ENCODE results near the gene CCNF.

Gene CCNF

DNA sequence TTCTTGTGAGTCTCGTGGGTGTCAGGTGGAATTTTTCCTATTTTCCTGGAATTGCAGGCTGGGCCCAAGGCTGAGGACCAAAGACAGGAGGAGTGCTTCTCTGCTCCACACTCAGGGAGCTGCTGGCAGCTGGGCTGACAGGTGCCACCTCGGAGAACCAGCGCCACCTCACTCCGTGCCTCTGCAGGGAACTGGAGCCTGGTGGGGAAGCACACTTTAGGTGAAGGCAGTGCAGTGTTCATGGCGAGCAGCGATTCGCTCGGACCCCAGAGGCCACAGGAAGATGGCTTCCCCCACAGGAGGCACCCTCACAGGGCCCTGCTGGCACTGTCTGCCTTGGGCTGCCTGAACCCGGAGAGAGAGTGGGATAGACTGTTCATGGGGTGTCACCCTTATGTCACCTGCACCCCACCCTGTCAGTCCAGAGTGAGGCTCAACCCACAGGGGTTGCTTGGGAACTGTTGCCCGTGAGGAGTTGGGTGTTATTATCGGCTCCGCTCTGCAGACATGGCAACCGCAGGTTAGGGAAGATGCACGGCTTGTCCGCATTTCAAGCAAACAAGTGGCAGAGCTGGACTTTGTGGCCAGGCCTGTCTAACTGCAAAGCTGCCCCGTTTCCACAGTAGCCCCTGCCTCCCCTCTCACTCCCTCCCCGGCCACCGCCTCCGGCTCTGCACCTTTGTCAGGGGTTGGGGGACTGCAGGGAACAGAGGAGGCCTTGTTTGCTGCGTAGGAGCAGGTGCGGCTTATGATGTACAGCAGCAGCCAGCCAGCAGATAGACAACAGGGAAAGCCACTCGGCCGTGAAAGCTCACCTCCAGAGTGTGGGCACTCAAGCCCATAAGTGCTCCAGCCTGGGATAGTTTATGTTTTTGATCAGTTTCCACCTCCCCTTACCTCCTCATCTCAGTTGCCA lies 61.2 kb downstream of the CCNF start:
- no peaks in the 10 kb centered on the region for H3K36me3 ChIP-seq (ENCODE audit: control insufficient read depth, insufficient read depth, low read length)
- no peak overlapping the region for H3K27ac ChIP-seq (ENCODE audit: low read depth, low read length)
- H3K9ac ChIP-seq (ENCODE audit: low read length) = no peak overlapping the region
- H3K4me3 ChIP-seq (ENCODE audit: low read depth, low read length) = no peak overlapping the region
- H3K4me1 ChIP-seq (ENCODE audit: control insufficient read depth, insufficient read depth, low read length) = peaks cover 11% of the 10 kb centered on the region
- no peaks in the 10 kb centered on the region for H3K27me3 ChIP-seq (ENCODE audit: control insufficient read depth, insufficient read depth, low read length)
- no peaks in the 10 kb centered on the region for H3K9me3 ChIP-seq (ENCODE audit: control insufficient read depth, insufficient read depth, low read depth, low read length)

DNA sequence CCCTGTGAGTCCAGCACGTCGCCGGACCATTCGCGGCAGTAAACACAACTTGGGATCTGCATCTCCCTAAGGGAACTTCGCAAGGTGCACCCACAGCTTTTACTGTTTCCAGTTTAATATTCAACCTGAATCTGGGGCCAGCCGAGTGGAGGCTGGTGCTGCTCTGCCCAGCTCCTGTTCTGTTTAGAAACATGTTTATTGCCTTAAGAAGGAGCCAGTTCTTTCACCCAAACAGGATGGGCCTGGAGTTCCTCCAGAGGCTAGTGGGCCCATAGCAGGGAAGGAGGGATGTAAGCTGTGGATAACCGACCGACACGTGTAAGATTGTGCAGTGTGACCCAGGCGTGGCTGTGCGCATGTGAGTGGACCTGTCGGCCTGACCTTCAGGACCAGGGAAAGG lies 63.0 kb downstream of the CCNF start:
- no peak overlapping the region for H3K9ac ChIP-seq (ENCODE audit: low read length)
- no peaks in the 10 kb centered on the region for H3K9me3 ChIP-seq (ENCODE audit: control insufficient read depth, insufficient read depth, low read depth, low read length)
- H3K27ac ChIP-seq (ENCODE audit: low read depth, low read length) = no peak overlapping the region
- peaks cover 13% of the 10 kb centered on the region; the same call in 1 of the 2 replicates for H3K36me3 ChIP-seq (ENCODE audit: control insufficient read depth, insufficient read depth, low read length)
- no peaks in the 10 kb centered on the region for H3K27me3 ChIP-seq (ENCODE audit: control insufficient read depth, insufficient read depth, low read length)
- no peak overlapping the region for H3K4me3 ChIP-seq (ENCODE audit: low read depth, low read length)
- peaks cover 6% of the 10 kb centered on the region for H3K4me1 ChIP-seq (ENCODE audit: control insufficient read depth, insufficient read depth, low read length)

DNA sequence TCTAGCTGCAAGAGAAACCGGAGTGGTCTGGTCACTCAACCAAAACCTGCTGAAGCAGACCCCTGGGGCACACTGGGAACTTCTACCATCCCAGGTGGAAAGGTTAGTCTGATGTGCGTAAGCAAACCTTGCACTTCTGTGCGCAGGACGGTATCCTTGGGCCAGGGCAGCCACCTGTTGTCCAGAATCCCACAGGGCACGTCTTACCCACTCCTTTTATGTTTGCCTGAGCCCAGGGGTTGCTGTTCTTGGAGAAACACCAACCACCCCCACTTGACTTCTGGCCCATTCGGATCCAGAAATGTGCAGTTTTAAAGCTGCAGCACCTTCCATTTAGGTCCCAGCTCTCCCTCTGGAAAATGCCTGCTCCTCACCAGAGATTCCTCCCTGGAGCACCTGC lies 64.4 kb downstream of the CCNF start:
- no peak overlapping the region for H3K27ac ChIP-seq (ENCODE audit: low read depth, low read length)
- H3K4me3 ChIP-seq (ENCODE audit: low read depth, low read length) = no peak overlapping the region
- H3K27me3 ChIP-seq (ENCODE audit: control insufficient read depth, insufficient read depth, low read length) = no peaks in the 10 kb centered on the region
- H3K9ac ChIP-seq (ENCODE audit: low read length) = no peak overlapping the region
- H3K4me1 ChIP-seq (ENCODE audit: control insufficient read depth, insufficient read depth, low read length) = no peaks in the 10 kb centered on the region
- H3K36me3 ChIP-seq (ENCODE audit: control insufficient read depth, insufficient read depth, low read length) = peaks cover 24% of the 10 kb centered on the region; the same call in 1 of the 2 replicates
- H3K9me3 ChIP-seq (ENCODE audit: control insufficient read depth, insufficient read depth, low read depth, low read length) = no peaks in the 10 kb centered on the region

DNA sequence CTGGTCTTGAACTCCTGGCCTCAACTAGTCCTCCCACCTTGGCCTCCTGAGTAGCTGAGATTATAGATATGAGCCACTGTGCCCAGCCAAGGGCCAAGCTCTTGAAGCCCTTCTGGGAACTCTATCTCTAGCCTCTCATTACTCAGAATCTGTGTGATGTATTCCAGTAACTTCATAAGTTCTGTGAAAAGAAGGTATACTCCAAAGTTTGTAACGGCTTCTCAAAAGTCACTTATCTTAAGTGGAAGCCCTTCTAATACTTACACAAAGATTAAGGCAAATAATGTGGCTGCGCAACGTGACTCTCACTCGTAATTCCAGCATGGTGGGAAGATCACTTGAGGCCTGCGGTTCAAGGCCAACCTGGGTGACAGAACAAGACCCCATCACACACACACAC lies 65.4 kb downstream of the CCNF start:
- Histone ChIP-seq H3K9ac (ENCODE audit: low read length) (no peak overlapping the region), H3K9me3 (ENCODE audit: control insufficient read depth, insufficient read depth, low read depth, low read length) (no peaks in the 10 kb centered on the region), H3K27ac (ENCODE audit: low read depth, low read length) (no peak overlapping the region), H3K4me1 (ENCODE audit: control insufficient read depth, insufficient read depth, low read length) (no peaks in the 10 kb centered on the region), H3K4me3 (ENCODE audit: low read depth, low read length) (no peak overlapping the region), H3K36me3 (ENCODE audit: control insufficient read depth, insufficient read depth, low read length) (peaks cover 24% of the 10 kb centered on the region; the same call in 1 of the 2 replicates), H3K27me3 (ENCODE audit: control insufficient read depth, insufficient read depth, low read length) (no peaks in the 10 kb centered on the region)

DNA sequence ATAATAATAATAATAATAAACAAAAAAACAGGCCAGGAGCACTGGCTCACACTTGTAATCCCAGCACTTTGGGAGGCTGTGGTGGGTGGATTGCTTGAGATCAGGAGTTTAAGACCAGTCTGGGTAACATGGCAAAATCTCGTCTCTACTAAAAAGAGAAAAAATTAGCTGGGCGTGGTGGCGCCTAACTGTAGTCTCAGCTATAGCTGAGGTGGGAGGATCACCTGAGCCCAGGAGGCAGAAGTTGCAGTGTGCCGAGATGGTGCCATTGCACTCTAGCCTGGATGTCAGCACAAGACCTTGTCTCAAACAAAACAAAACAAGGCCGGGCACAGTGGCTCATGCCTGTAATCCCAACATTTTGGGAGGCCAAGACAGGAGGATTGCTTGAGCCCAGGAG lies 65.8 kb downstream of the CCNF start:
- H3K27ac ChIP-seq (ENCODE audit: low read depth, low read length) = no peak overlapping the region
- no peaks in the 10 kb centered on the region for H3K27me3 ChIP-seq (ENCODE audit: control insufficient read depth, insufficient read depth, low read length)
- H3K9me3 ChIP-seq (ENCODE audit: control insufficient read depth, insufficient read depth, low read depth, low read length) = no peaks in the 10 kb centered on the region
- no peak overlapping the region for H3K4me3 ChIP-seq (ENCODE audit: low read depth, low read length)
- H3K9ac ChIP-seq (ENCODE audit: low read length) = no peak overlapping the region
- H3K36me3 ChIP-seq (ENCODE audit: control insufficient read depth, insufficient read depth, low read length) = peaks cover 24% of the 10 kb centered on the region; the same call in 1 of the 2 replicates
- H3K4me1 ChIP-seq (ENCODE audit: control insufficient read depth, insufficient read depth, low read length) = no peaks in the 10 kb centered on the region

DNA sequence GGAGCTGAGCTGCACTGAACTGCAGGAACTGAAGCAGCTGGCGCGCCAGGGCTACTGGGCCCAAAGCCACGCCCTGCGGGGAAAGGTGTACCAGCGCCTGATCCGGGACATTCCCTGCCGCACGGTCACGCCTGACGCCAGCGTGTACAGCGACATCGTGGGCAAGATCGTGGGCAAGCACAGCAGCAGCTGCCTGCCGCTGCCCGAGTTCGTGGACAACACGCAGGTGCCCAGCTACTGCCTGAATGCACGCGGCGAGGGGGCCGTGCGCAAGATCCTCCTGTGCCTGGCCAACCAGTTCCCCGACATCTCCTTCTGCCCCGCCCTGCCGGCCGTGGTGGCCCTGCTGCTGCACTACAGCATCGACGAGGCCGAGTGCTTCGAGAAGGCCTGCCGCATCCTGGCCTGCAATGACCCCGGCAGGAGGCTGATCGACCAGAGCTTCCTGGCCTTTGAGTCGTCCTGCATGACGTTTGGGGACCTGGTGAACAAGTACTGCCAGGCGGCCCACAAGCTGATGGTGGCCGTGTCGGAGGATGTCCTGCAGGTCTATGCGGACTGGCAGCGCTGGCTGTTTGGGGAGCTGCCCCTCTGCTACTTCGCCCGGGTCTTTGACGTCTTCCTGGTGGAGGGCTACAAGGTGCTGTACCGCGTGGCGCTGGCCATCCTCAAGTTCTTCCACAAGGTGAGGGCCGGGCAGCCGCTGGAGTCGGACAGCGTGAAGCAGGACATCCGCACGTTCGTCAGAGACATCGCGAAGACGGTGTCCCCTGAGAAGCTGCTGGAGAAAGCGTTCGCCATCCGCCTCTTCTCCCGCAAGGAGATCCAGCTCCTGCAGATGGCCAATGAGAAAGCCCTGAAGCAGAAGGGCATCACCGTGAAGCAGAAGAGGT lies 67.2 kb downstream of the CCNF start:
- peaks cover 24% of the 10 kb centered on the region; the same call in 1 of the 2 replicates for H3K36me3 ChIP-seq (ENCODE audit: control insufficient read depth, insufficient read depth, low read length)
- no peak overlapping the region for H3K27ac ChIP-seq (ENCODE audit: low read depth, low read length)
- H3K4me3 ChIP-seq (ENCODE audit: low read depth, low read length) = no peak overlapping the region
- no peaks in the 10 kb centered on the region for H3K9me3 ChIP-seq (ENCODE audit: control insufficient read depth, insufficient read depth, low read depth, low read length)
- peaks cover 5% of the 10 kb centered on the region for H3K4me1 ChIP-seq (ENCODE audit: control insufficient read depth, insufficient read depth, low read length)
- H3K27me3 ChIP-seq (ENCODE audit: control insufficient read depth, insufficient read depth, low read length) = no peaks in the 10 kb centered on the region
- H3K9ac ChIP-seq (ENCODE audit: low read length) = no peak overlapping the region

DNA sequence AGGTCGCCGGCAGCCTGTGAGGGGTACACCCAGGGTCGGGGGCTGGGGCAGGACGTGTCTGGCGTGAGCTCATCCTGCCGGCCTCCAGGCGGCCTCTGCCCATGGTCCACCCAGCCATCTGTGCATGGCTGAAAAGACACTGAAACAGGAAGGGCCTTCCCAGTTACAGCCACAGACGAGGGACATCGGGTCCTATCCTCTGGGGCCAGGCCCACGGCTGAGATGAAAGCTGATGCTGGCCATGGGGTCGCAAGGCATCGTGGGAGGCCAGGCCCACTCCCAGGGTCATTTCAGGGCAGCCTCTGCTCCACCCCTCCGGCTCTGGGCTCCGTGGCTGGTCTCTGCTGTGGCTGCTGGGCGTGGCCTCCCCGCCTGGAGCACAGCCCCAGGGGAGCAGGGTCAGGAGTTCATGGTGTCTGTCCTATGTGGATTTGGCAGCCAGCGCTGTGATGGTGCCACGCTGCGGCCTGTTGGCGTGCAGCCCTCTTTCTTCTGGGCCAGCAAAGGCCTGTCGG lies 67.9 kb downstream of the CCNF start:
- peaks cover 24% of the 10 kb centered on the region; the same call in 1 of the 2 replicates for H3K36me3 ChIP-seq (ENCODE audit: control insufficient read depth, insufficient read depth, low read length)
- H3K27me3 ChIP-seq (ENCODE audit: control insufficient read depth, insufficient read depth, low read length) = no peaks in the 10 kb centered on the region
- no peak overlapping the region for H3K4me3 ChIP-seq (ENCODE audit: low read depth, low read length)
- peaks cover 11% of the 10 kb centered on the region for H3K4me1 ChIP-seq (ENCODE audit: control insufficient read depth, insufficient read depth, low read length)
- H3K9ac ChIP-seq (ENCODE audit: low read length) = no peak overlapping the region
- no peaks in the 10 kb centered on the region for H3K9me3 ChIP-seq (ENCODE audit: control insufficient read depth, insufficient read depth, low read depth, low read length)
- H3K27ac ChIP-seq (ENCODE audit: low read depth, low read length) = no peak overlapping the region

DNA sequence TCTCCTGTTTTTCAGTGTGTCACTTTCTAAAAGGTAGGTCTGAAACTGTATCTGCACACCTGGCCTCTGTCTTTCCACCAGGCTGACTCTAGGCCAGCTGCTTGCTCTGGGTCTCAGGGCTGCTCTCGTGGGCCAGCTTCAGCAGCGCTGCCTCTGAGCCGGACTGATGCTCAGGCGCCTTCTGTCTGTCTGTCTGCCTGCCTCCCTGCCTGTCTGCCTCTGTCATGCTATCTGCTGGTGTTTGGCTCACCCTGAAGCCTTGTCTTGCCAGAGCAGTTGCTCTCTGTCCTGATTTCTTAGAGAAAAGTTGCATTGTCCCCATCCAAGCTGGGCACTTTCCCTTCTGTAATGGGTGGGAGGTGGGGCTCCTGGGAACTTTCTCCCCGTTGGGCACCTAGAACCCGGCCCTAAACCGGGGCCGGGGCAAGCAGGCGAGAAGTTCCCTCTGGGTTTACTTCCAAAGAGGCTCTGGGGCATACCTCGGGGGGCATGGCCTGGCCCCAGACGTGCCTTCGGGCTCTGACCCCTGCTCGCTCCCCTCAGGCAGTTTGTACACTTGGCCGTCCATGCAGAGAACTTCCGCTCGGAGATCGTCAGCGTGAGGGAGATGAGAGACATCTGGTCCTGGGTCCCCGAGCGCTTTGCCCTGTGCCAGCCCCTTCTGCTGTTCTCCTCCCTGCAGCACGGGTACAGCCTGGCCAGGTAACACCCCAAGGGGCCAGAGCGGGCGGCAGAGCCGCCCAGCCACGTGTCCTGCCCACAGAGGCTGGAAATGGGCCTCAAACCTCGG lies 68.6 kb downstream of the CCNF start:
- H3K27me3 ChIP-seq (ENCODE audit: control insufficient read depth, insufficient read depth, low read length) = no peaks in the 10 kb centered on the region
- peaks cover 24% of the 10 kb centered on the region; the same call in 1 of the 2 replicates for H3K36me3 ChIP-seq (ENCODE audit: control insufficient read depth, insufficient read depth, low read length)
- no peak overlapping the region for H3K9ac ChIP-seq (ENCODE audit: low read length)
- H3K4me1 ChIP-seq (ENCODE audit: control insufficient read depth, insufficient read depth, low read length) = peaks cover 11% of the 10 kb centered on the region
- H3K4me3 ChIP-seq (ENCODE audit: low read depth, low read length) = no peak overlapping the region
- no peak overlapping the region for H3K27ac ChIP-seq (ENCODE audit: low read depth, low read length)
- no peaks in the 10 kb centered on the region for H3K9me3 ChIP-seq (ENCODE audit: control insufficient read depth, insufficient read depth, low read depth, low read length)

DNA sequence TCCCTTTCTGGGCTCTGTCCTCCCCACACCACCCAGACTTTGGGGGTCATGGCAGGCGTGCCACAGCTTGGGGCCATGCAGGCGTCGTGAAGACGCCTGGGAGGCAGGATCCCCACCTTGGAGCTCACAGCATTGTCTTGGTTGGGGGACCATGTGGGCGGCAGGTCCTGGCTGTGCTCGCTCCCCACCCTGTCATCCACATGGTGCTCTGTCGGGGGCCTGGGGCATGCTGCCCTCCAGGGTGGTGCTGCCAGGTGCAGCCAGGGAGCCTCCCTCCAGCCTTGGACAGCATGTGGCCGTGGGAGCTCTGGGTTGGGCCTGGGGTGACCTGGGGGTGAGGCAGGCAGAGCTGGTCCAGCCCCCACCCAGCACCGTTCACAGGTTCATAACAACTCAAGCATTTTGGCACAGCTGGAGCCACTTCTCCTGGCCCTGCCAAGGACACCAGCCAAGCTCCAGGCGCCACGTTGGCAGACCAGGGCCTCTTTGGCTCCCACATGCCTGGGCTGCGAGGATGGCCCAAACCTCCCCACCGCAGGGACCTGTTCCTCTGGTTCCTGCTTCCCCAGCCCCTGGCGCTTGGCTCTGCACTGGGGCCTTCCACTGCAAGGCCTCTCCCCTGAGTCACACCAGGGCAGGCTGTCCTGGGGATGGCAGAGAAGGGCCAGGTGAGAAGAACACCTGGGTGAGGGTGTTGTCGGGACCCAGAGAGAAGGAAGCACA lies 69.4 kb downstream of the CCNF start:
- Histone ChIP-seq H3K27me3 (ENCODE audit: control insufficient read depth, insufficient read depth, low read length) (no peaks in the 10 kb centered on the region), H3K4me1 (ENCODE audit: control insufficient read depth, insufficient read depth, low read length) (peaks cover 11% of the 10 kb centered on the region), H3K27ac (ENCODE audit: low read depth, low read length) (no peak overlapping the region), H3K9ac (ENCODE audit: low read length) (no peak overlapping the region), H3K36me3 (ENCODE audit: control insufficient read depth, insufficient read depth, low read length) (peaks cover 24% of the 10 kb centered on the region; the same call in 1 of the 2 replicates), H3K4me3 (ENCODE audit: low read depth, low read length) (no peak overlapping the region), H3K9me3 (ENCODE audit: control insufficient read depth, insufficient read depth, low read depth, low read length) (no peaks in the 10 kb centered on the region)

DNA sequence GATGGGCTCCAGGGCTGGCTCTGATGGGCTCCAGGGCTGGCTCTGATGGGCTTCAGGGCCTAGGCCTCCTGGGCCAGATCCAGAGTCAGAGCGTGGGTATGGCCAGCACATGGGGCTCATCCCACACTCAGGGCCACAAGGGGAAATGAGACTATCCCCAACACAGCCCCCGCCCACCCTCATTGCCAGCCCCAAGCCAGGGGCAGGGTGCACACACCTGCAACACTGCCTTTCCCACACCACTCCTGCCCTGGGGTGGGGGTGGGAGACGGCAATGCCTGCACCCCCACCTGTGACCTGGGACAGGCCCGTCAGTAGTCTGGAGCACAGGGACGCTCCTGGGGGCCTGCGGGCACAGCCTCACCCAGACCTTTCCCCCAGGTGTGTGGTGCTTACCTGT lies 70.2 kb downstream of the CCNF start:
- Histone ChIP-seq H3K9me3 (ENCODE audit: control insufficient read depth, insufficient read depth, low read depth, low read length) (no peaks in the 10 kb centered on the region), H3K4me1 (ENCODE audit: control insufficient read depth, insufficient read depth, low read length) (peaks cover 11% of the 10 kb centered on the region), H3K36me3 (ENCODE audit: control insufficient read depth, insufficient read depth, low read length) (peaks cover 24% of the 10 kb centered on the region; the same call in 1 of the 2 replicates), H3K27ac (ENCODE audit: low read depth, low read length) (no peak overlapping the region), H3K4me3 (ENCODE audit: low read depth, low read length) (no peak overlapping the region), H3K9ac (ENCODE audit: low read length) (no peak overlapping the region), H3K27me3 (ENCODE audit: control insufficient read depth, insufficient read depth, low read length) (no peaks in the 10 kb centered on the region)

Measured in HUES6 (cell line).